NCI-H82 treated with DMSO at 0.1 percent for 48 hours (cell line): ENCODE measurements around the gene EBPL.

Experiments used
- DNase-seq: peaks from one replicate; lab custom pipeline; 2025; ENCODE audit not compliant: unreplicated experiment; lab: John Stamatoyannopoulos, UW

The EBPL gene

DNA sequence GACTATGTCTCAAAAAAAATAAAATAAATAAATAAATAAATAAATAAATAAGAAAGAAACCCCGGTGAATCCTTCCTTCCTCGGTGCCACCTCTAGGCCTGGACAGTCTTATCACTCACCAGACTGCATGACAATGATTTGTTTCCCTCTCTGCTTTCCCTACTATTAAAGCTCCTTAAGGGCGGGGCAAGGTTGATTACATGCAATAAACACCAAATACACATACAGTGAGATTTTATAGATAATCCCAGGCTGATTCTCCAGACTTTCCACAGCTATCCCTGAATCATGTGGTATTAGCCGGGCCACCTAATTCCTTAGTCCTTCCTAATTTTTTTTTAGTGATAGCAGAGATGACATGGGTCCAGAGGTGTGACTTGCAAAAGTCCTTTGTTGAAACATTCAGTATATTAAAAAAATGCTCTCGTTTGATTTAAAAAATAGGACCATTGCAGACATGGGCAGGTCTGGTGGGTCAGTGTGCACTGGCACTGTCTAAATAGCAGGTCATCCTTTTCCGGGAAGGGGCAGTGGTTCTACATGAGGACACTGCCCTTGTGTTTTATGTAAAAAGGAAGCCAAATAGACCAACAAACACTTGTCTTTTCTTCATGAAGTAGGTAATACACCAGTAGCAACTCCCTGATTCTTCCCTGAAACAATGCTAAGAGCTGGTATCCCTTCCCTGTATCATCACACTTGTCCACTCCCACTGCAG, 14.5 kb downstream of the EBPL start:
- DNase-seq = no peak

DNA sequence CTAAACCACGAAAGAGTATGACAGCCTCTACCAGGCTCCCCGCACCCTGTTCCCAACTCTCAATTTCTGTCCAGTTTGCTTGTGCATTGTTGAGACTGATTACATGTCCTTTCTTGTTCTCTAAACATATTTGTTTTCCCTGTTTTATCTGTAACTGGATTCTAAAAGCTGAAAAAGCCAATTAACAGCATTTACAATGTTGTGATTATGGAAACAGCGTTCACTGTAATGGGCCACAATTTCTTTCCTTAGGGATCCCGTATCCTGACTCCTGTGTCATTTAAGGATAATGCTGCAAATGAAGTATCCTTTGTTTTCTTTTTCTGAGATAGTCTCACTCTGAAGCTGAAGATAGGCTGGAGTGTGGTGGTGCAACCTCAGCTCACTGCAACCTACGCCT, 20.5 kb downstream of the EBPL start:
- DNase-seq = no peak

DNA sequence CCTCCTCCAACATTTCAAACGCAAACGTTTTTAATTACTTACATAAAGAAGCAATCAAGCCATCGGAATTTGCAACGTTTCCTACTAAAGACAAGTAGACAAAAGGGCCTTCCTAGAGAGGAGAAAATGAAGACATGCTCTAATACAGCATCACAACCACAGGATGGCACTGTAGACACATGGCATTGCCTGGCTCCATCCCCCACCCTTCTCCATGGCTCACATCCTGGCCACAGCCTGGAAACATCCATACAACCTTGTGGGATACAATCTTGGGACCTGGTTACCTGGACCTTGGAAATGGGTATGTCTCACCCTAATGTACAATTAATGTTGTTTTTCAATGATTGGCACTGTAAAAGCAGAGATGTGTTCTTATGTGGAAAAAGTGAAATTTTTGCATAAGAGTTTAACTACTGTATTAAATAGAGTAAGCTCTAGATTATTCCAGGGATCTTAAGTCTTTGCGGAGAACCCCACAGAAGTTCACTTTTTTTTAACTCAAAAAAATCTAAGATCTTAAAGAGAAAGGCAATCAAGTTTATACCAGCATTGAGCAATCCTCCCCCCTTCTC, 21.5 kb downstream of the EBPL start:
- DNase-seq = peak; percentile 53

DNA sequence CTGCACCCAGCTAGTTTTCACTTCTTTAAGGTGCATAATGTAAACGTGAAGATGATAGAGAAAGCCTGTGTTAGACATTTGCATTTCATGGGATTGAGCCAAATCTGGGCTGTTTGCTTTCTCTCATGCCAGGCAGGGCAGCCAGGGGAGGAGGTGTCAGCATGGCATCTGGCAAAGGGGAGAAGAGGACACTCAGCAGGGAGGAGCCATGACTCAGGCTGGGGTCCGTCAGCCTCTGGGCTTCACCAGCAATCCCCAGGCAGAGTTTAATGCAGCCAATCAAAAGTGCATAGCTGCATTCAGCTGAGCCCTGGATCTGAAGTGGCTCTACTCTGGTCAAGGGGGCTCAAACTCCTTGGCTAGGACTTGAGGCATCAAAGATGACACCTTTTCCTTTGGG, 23.5 kb downstream of the EBPL start:
- DNase-seq = no peak

DNA sequence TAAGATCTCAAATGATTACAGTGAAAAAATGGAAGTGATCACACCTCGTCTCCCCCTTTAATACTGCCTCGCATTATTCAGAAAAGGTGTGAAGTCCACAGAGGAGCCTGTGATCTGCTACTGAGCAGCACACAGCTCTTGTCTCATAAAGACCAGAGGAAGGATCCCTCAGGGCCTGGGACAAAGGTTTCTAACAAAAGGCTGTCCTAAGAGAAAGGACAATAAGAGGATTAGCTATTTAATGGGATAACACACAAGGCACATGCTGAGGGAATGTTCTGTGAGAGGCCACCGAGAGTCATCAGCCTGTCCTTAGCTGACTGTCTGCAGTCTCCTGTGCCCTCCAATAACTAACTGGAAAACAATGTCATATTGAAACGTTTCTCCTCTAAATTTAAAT, 26.7 kb downstream of the EBPL start:
- DNase-seq = peak; percentile 98

DNA sequence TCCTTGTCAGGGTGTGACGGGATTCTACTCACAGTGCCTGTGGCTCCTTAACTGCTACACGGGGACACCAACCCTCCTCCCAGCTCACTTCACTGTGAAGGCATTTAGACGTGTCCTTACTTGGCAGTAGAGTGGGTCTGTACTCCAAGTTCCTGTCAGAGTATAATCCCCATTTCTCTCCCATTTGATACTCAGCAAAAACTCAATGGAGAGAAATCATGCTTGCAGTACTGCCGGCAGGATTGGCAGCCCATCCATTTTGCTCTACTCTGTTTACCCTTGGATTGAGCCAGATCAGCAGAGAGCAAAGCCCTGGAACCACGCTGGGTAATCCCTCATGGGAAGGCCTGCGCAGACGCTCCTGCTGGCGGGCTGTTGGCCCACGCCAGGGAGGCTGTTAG, 34.0 kb downstream of the EBPL start:
- peak; percentile 73 for DNase-seq

DNA sequence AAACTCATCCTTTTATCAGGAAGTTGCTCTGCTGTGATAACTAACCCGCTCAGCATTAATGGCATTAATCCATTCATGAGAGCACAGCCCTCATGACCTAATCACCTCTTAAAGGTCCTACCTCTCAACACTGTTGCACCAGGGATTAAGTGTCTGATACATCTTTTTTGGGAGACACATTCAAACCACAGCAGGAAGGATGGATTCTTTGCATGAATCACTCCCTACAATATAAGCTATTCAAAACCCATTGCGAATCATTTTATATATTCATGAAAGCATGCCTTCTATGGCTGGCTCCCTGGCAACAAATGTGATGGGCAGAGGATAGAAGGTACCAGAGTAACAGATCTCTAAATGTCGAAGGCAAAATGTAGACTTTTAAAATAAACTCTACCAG, 35.4 kb downstream of the EBPL start:
- DNase-seq = peak; percentile 77

DNA sequence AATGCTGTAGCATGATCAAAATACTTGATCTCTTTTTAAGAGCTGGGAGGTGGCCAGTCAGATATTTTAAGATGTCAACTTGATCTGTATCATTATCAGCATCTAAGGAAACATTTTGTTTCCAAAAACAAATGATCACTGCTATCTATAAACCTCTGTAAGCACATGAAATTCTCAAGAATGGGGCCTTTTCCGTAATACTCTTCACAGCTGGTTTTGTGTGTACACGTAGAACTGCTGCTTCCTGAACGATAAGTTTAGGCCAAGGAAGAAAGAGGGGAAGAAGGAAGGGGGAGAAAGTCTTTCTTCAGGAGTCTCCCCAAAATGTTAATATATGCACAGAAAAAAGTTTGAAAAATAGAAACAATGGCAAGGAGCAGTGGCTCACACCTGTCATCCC, 37.3 kb downstream of the EBPL start:
- DNase-seq = no peak

DNA sequence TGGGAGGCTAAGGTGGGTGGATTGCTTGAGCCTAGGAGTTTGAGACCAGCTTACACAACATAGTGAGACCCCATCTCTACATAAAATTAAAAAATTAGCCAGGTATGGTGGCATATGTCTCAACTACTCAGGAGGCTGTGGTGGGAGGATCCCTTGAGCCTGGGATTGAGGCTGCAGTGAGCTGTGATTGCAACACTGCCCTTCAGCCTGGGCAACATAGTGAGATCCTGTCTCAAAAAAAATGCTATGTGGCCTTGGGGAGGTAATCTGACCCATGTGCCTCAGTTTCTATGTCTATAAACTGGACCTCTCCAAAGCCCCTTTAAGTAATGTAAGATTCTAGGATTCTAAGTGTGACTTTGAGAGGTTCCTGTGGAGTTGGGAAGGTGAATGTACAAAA, 37.8 kb downstream of the EBPL start:
- DNase-seq = no peak

DNA sequence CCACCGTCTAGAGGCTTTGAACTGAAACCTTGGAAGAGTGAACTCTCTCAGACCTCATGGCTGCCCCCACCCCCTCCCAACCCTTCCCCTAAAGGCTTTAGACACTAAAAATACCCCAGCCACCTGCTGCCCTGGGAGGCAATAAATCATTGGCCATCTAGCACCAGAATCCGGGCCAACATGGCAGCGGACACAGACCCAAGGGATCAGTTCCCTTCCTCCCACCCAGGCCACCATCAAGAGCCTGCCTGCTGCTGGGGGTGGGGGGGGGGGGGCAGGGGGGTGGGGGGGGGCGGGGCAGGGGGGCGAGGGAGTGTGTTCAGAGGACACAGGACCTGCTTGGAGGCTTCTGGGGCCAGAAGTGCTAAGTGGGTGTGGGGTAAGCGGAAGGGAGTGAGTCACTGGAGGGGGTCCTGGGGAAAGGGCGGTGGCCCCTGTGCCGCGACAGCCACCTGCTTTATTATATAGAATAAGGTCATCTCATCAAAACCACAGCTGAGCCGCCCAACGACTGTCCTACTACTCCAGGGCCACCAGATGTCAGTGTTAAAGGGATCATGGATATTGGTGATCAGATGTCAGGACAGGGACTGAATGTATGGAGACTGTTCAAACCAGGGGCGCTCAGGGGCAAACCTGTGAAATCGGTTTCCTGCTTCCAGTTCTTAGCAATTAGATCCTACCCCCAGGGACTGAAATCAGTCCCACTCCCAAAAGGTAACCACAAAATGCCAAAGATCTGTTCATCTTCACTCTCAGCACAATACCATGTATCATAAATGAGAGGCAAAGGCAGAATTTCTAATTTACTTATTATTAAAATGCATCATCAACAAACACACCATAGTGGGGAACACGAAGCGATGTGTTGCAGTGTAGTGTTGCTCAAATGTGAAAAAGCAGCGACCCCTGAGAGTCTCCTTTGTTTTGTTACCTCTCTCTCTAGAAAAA, 38.7 kb downstream of the EBPL start:
- peak; percentile 98 for DNase-seq

DNA sequence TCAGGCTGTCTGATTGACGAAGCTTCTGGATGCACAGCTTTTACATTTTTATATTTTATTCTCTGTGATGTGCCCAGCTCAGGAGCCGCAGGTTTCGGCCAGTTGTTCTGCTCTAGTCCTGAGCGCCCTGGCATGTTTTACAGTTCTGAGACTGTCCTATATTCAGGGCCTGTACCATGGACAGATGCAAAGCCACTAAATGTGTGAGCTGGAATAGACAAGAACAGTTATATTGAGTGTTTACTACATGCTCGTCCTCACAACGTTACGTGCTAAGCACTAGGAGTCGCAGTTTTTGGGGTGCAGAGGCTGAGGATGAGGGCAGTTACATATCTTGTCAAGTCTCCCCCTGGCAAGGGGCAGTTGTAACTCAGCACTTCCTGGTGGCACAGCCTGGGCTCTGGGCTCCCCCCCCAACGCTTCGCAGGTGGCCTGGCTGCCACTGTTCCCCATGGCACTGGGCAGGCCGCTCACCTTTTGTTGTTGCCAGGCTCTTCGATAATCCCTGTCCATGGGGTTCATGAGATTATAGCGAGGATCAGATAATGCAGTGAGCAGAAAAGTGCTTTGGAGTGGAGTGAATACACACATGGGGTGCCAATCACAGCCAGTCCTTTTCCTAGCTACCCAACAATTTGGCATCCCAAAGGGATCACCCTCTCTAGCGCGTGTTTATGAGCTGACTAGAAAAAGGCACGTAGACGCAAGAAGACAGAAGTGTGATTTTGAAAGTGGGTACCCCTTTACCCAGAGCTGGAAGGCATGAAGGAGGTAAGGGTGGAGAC, 39.5 kb downstream of the EBPL start:
- no peak for DNase-seq

DNA sequence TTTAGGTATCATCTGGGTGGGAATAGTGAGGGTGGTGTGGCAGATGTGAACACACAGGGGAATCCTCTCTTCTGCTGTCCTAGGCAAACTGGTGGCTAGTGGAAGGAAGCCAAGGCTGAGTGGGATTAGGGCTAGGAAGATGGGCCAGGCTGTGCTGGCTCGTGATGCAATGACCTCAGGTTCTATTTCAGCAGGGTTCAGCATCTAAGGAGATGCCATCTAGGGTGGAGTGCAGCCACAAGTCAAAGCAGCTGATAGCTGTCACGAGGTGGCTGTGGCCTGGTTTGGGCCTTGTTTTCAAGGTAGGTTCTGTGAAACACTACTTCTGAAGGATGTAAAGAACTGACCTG, 41.3 kb downstream of the EBPL start:
- no peak for DNase-seq

DNA sequence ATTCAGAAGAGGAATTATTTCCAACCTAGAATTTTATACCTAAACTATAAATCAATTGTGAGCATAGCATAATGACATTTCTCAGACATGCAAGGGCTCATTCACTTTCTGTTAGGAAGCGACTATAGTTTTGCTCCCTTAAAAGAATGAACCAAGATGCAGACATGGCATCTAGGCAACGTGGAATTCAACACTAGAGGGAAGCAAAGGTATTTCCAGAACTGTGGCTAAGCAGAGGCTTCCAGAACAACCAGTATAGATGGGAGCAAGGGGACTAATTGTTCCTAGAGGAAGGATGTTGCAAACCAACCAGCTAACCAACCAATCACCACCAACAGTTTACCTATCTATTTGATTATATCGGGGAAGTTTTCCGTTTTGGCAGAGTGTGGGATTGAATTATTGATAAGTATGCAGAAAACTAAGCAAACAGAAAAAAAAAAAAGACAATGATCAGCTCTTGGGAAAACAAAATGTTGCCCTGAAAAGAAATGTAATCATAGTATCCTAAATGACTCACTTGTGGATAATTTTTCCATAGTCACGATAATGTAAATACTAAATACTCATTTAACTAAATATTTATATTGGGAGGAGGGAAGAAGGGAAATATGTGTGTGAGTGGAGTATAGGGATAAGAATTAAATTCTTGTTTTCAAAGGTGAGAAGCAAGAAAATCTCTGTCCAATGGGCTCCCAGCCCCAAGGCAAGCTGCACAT, 41.9 kb downstream of the EBPL start:
- DNase-seq = peak; percentile 61

DNA sequence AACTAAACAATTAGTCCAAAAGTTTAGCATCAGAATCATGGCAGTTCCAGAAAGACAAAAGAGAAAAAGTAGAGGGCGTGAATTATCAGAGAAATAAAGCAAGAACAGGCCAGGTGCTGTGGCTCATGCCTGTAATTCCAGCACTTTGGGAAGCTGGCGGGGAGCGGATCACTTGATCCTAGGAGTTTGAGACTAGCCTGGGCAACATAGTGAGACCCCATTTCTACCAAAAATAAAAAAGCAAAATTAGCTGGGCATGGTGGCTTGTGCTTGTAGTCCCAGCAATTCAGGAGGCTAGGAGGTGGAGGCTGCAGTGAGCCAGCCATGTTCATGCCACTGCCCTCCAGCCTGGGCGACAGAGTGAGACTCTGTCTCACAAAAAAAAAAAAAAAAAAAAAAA, 44.6 kb downstream of the EBPL start:
- no peak for DNase-seq

DNA sequence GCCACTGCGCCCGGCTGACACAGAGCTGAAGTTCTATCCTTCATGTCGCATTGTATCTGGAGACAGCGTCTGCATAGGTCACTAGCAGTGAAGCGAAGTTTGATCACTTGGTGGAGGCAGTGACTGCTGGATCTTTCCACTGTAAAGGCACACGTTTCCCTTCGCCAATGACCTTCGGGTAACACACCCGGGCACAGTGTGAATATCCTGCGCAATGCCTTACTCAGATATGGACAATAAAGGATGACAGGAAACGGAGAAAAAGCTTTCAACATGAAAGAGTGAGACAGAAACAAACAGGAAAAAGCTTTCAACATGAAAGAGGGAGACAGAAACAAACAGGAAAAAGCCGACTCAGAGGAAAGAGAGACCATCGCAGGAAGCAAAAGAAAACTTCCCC, 45.8 kb downstream of the EBPL start:
- DNase-seq = no peak

DNA sequence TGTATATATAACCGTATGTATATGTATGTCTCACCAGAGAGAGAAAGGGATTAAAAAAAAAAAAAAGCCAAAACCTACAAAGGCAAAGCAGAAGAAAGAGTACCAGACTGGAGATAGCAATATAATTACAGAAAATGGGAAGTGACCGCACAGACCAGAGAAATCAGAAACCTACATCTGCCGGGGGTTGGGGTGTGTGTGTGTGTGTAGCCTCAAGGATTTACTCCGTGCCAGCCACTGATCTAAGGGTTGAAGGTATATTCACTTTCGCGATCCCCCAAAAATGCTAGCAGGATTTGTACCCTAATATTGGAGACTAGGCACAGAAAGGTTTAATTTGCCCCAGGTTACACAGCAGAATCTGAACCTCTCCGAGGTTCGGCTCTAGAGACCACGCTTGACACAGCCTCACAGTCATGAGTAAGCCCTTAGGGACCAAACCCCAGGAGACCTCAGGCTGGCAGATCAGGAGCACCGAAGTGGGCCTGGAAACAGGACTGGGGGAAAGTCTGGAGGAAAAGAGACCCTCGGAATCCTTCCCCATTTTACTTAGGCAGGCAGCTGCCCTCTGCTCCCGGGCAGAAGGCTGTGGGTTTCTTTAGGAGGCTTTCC, 48.1 kb downstream of the EBPL start:
- DNase-seq = no peak

DNA sequence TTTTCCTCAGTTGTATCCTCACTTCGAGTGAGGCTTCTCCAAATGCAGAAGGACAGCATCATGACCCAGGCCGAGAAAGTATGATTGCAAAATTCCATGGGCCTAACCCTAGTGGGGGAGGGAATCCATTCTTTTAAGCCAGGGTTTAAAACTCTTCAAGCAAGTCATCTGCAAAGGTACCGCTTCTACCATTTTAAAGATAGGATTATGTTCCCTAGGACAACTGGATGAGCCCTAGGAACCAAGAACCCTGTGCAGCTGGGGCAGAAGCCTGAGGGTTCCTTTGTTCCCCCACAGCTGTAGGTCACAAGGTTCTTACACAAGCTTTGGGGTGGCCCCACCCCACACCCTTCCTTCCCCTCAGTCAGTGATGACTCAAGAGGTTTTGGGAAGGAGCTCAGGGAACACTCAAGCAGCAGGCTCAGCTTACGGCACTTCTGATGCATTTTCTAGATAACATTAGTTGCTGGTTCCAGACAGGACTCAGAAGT, 49.4 kb downstream of the EBPL start:
- no peak for DNase-seq

DNA sequence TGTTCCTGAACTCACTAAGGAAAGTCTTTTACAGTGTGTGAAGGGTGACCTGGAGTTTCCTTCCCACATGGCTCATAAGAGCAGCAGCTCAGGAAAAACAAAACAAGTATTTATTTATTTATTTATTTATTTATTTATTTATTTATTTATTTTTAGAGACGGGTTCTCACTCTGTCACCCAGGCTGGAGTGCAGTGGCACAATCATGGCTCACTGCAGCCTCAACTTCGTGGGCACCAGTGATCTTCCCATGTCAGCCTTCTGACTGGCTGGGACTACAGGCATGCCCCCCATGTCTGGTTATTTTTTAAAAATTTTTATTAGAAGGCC, 52.6 kb downstream of the EBPL start:
- no peak for DNase-seq

DNA sequence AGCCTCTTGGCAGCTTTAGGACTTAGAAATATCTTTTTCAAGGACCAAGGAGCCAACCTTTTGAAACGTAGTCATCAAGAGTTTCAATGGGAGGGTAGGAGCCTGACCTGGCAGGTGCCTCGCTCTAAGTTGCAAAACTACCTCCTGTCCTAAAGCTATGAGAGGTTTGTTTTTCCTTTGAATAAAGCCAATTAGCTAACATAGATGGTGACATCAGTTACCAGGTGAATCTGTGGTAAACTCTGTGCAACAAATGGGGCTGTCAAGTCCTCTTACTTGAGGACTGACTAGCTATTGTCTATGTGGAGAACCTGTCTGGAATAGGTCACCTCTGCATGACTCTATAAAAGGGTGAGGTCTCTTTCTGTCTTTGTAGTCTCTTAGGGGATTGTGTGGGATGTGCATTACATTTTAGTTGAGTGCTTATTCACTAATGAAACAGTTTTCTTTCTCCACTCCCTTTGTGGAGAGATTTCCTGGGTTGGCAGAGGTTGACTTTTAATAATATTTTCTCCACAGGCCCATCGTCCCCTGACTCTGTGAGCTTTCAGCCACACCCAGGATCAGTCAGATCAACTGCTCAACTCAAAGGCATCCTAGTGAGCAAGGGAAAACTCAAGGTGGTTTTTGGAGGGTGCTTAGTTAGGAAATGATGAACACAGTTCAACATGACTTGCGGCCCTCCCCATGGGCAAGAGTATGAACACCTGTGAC, 53.1 kb downstream of the EBPL start:
- DNase-seq = no peak

DNA sequence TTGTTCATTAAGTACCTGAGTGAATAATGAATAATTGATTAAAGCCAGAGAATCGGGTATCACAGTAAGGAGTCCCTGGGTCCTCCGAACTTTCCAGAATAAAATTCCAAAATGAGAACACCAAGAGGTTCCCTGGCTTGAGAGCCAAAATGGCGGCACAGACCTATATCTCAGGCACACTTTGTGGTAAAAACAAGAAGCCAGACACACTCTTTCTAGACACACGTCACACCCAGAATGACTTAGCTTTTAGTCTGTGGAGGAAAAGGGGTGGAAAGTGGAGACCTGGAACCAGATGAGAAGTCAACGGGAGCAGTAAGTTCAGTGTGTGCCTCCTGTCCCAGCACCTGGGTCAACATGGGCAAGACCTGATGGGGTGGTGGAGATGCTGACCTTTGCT, 54.6 kb downstream of the EBPL start:
- DNase-seq = no peak
